Muscle of arm (tissue), 12 donors: ENCODE data around the gene KLLN. TPM values are rescaled to one million over a fixed set of nuclear protein-coding genes. Genes with fewer than 3 reads are reported as not detected.

Experiments used
- polyA plus RNA-seq, 12 donors: library from polyadenylated mRNA; unstranded; fragments of 120-200 nt; gene quantifications; one replicate each; pipeline ENCODE4 v1.2.1, GENCODE V29; 2013; ENCODE audit not compliant: insufficient read length in 12 of 12

The KLLN gene
- polyA plus RNA-seq, 12 donors: 0.31 to 0.76 (median 0.42) TPM; not detected in 2

Other genes starting within 250 kb of the KLLN start
- 10 to 100 TPM in 5 of 12 donors, 1 to 10 TPM in 6, not detected in 1; 6.3 to 20.7 (median 9.7) TPM for gene PAPSS2, start 203.7 kb downstream of the KLLN start, polyA plus RNA-seq
- gene ATAD1, start 45.3 kb downstream of the KLLN start, polyA plus RNA-seq: 10 to 100 TPM in 11 of 12 donors, not detected in 1; 21.9 to 35.9 (median 31.3) TPM
- 100 to 1,000 TPM in 1 of 12 donors, 10 to 100 TPM in 11; 40.6 to 106 (median 50.1) TPM for gene PTEN, start 92 bp upstream of the KLLN start, polyA plus RNA-seq